Upper lobe of left lung (tissue), 4 donors: ENCODE measurements around the gene USP36.

ENCODE experiments used
- CTCF ChIP-seq, 6 experiments: fragments of 450-650 bp in 4 of 6; fragments of 200-600 bp in 2 of 6; sonication (generic) in 2 of 6; IDR thresholded peaks; one replicate each; pipeline ENCODE4 v1.5.1; 2016 to 2019; ENCODE audit warnings: antibody characterized with exemption in 6 of 6
- POLR2AphosphoS5 ChIP-seq, 2 donors: sonication (generic); formaldehyde crosslinking; IDR thresholded peaks; one replicate each; pipeline ENCODE4 v1.5.1; 2017; ENCODE audit warnings: antibody characterized with exemption in 2 of 2

GRCh38 chr17:78834571-78834970, 6.0 kb downstream of the USP36 start:
- TF ChIP-seq CTCF (IDR thresholded peaks at IDR 0.05), result no peak
- TF ChIP-seq POLR2AphosphoS5 (IDR thresholded peaks at IDR 0.05), result no peak
